Lung (tissue), 12 donors: ENCODE results near the gene BBX. TPM values are rescaled to one million over a fixed set of nuclear protein-coding genes. Genes with fewer than 3 reads are reported as not detected.
"Not testable (repeated sequence)": the region's sequence is repeated elsewhere in the genome, so short reads cannot be mapped to it uniquely, and the experiment has no call there.

Source experiments
- ATAC-seq: fragments of 200-7000 bp; cut with Tn5 transposase; one replicate; pipeline ENCODE4 v1.9.1; 2020; ENCODE audit warnings: moderate number of reproducible peaks; ENCODE audit not compliant: insufficient read depth, low FRiP score
- DNase-seq, 3 donors: peaks; one replicate each; pipeline ENCODE4 v3.0.0-alpha.2; 2013 to 2017
- H3K27ac ChIP-seq, 2 donors: one replicate each; pipeline ENCODE4 v1.5.1; 2013; ENCODE audit warnings: mild to moderate bottlenecking in 2 of 2, moderate library complexity in 2 of 2, control low read depth in 1 of 2, inconsistent platforms in 1 of 2, low read depth in 1 of 2, low read length in 1 of 2
- H3K27me3 ChIP-seq, 3 donors: one replicate each; pipeline ENCODE4 v1.5.1; 2013; ENCODE audit warnings: low read length in 2 of 3; ENCODE audit not compliant: control insufficient read depth in 3 of 3, insufficient read depth in 3 of 3
- H3K36me3 ChIP-seq, 4 donors: one replicate each; pipeline ENCODE4 v1.5.1; 2013; ENCODE audit warnings: low read length in 4 of 4, mild to moderate bottlenecking in 1 of 4, moderate library complexity in 1 of 4; ENCODE audit not compliant: control insufficient read depth in 4 of 4, insufficient read depth in 4 of 4
- H3K4me1 ChIP-seq, 5 donors: one replicate each; pipeline ENCODE4 v1.5.1; 2013; ENCODE audit warnings: low read length in 5 of 5, mild to moderate bottlenecking in 2 of 5, moderate library complexity in 1 of 5; ENCODE audit not compliant: control insufficient read depth in 5 of 5, insufficient read depth in 5 of 5
- H3K4me3 ChIP-seq: one replicate; pipeline ENCODE4 v1.5.1; 2013; ENCODE audit warnings: mild to moderate bottlenecking, control low read depth, moderate library complexity
- H3K9ac ChIP-seq, 2 donors: one replicate each; pipeline ENCODE4 v1.5.1; 2013; ENCODE audit warnings: low read length in 2 of 2, control low read depth in 1 of 2; ENCODE audit not compliant: insufficient read depth in 1 of 2
- H3K9me3 ChIP-seq, 4 donors: one replicate each; pipeline ENCODE4 v1.5.1; 2013; ENCODE audit warnings: low read length in 3 of 4, mild to moderate bottlenecking in 1 of 4, moderate library complexity in 1 of 4; ENCODE audit not compliant: control insufficient read depth in 4 of 4, insufficient read depth in 3 of 4
- WGBS, 2 donors: extraction: QIAGEN DNeasy Blood & Tissue Kit; methylation state at CpG; one replicate each; pipeline ENCODE4 v1.1.7; 2013; 5-methylcytosine and 5-hydroxymethylcytosine counted together
- polyA plus RNA-seq, 2 donors: library from polyadenylated mRNA; stranded (reverse); fragments of 200-250 nt; gene quantifications; one replicate each; pipeline ENCODE4 v1.2.1, GENCODE V29; 2013
- total RNA-seq, 2 donors: library from RNA; depleted of rRNA in 1 of 2; stranded (reverse); fragments of >200 nt in 1 of 2; gene quantifications; one replicate each; pipeline ENCODE4 v1.2.1, GENCODE V29; 2014 to 2021
- TF ChIP-seq, protein P1 (sequence below): IDR thresholded peaks from 2 replicates; pipeline ENCODE4 v1.5.1; 2012; ENCODE audit warnings: mild to moderate bottlenecking; ENCODE audit errors: control extremely low read depth, extremely low read depth
- donor health status: control.
- donor health status: control.
- donor health status: Bipolar disorder and iron deficiency.
- donor health status: healthy.
- donor health status: DM: yes; HTN: yes; CAD: no.

Gene BBX
- total and polyA plus RNA-seq, 4 donors: 6.3 to 93.3 (median 25.1) TPM

DNA sequence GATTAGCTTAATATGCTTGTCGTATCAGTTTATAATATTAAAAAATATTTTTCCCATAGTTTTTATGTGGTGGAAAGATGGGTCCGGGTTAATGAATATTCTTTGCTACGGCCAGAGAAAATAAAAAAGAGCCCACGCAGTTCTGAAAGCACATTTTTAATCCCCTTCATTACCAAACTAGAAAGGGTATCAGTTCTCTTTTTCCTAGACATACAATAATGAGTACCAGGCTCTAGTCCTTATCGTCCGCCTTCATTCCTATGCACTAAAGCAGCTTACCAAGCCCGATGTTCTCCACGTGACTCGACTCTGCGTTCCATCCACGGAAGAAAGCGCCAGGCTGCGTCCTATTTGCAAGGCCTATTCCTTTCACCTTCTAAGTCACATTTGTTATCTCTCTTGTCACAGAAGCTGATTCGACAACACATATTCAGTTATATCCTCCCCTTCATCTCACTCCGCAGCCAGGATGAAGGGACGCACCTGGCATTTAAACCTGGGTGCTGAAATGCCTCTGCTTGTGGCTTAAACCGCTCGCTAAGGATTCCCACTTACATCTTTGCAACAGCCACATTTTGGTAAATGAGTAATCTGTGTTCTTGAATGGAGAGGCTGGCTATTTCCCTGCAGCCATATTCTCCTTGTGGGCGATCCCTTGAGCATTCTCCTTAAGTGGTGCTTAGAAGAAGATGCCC is 311.1 kb downstream of the BBX start:
- DNase-seq (no peak), ATAC-seq (no peak)
- Histone ChIP-seq H3K36me3 (no peaks in the 10 kb centered on the region), H3K27me3 (no peaks in the 10 kb centered on the region), H3K4me1 (no peaks in the 10 kb centered on the region), H3K4me3 (no peak overlapping the region), H3K9me3 (no peaks in the 10 kb centered on the region), H3K9ac (no peak overlapping the region), H3K27ac (no peak overlapping the region)
- TF ChIP-seq, protein P1, sequence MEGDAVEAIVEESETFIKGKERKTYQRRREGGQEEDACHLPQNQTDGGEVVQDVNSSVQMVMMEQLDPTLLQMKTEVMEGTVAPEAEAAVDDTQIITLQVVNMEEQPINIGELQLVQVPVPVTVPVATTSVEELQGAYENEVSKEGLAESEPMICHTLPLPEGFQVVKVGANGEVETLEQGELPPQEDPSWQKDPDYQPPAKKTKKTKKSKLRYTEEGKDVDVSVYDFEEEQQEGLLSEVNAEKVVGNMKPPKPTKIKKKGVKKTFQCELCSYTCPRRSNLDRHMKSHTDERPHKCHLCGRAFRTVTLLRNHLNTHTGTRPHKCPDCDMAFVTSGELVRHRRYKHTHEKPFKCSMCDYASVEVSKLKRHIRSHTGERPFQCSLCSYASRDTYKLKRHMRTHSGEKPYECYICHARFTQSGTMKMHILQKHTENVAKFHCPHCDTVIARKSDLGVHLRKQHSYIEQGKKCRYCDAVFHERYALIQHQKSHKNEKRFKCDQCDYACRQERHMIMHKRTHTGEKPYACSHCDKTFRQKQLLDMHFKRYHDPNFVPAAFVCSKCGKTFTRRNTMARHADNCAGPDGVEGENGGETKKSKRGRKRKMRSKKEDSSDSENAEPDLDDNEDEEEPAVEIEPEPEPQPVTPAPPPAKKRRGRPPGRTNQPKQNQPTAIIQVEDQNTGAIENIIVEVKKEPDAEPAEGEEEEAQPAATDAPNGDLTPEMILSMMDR: no peak
- 95% methylated on average over 19 of the region's 19 CpGs for WGBS, 2 donors

DNA sequence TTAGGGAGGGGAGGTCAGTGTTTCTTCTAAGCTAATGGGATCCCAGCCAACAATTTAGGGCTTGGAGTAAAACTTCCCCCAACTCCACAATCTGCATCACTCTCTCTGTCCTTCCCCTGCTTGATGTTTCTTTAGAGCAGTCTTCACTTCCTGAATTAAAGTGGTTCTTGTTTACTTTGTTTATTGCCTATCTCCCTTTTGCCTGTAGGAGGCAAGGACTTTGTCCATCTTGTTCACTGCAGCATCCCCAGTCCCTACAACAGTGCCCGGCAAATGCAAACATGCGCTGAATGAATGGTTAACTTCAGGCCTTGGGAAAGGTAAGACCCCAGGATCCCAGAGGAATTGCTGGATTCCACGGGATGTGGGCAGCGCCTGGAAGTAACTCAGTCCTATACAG is 312.2 kb downstream of the BBX start:
- DNase-seq, H3K4me1 ChIP-seq, H3K27me3 ChIP-seq, H3K9ac ChIP-seq, H3K4me3 ChIP-seq, H3K36me3 ChIP-seq, ATAC-seq, H3K9me3 ChIP-seq, H3K27ac ChIP-seq: not testable (repeated sequence)
- WGBS, 2 donors: 94% methylated on average over 2 to 3 of the region's 4 CpGs

DNA sequence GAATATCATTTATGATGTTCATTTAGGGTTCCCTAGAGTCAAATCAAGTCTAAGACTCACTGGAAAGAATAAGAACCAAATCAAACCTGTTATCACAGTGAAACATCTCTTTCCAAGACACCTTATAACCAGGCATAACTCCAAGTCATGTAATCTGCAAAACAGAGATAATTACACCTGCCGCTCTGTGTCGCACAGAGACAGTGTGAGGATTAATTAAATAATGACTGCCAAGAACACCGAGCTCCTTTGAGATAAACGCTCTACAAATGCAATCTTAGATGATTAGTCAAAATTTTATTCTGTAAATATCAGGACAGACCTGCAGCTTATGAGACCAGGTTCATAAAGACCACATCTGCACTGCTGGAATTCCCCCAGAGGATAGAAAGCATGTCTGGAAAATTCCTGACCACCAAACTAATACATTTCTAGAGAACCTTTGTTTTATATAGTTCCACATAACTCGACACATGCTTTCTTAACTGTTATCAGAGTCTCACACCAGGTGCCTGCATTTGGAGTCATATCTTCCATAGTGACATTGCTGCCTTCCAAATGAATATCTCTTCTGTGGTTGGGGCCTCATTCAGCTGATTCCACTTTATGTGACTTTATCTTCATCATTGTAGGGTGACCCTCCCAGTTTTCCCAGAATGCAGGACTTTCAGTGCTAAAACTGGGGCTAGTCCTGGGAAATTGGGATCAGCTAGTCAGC is 315.3 kb downstream of the BBX start:
- 89 to 91% methylated on average over 5 of the region's 5 CpGs for WGBS, 2 donors

DNA sequence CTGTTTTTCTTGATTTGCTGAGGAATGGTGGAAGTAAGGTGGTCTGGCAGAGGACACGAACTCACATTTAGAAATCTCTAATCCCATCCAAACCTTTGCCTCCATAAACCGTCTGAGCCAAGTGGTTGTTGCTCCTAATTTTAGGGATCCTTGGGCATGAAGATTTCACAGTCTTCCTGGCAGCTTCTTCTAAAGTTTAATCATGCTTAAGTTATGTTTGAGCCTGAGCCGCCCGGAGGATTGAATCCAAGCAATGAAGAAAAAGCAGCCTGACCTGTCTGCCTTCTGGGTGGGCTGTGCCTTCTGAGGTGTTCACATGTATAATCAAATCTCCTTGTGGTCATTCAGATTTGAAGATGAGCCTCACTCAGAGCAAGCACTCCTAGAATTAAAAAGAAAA is 319.1 kb downstream of the BBX start:
- TF ChIP-seq, protein P1: no peak
- 78 to 85% methylated on average over 4 of the region's 4 CpGs for WGBS, 2 donors
- Histone ChIP-seq H3K36me3 (no peaks in the 10 kb centered on the region), H3K9me3 (no peaks in the 10 kb centered on the region), H3K4me1 (peaks cover 0 to 1% (median 0%) of the 10 kb centered on the region in 5 donors), H3K27me3 (no peaks in the 10 kb centered on the region), H3K9ac (no peak overlapping the region), H3K27ac (no peak overlapping the region), H3K4me3 (no peak overlapping the region)
- ATAC-seq (no peak), DNase-seq (no peak)

More for the DNA sequence above, 315.3 kb downstream of the BBX start:
- Histone ChIP-seq H3K9me3 (no peaks in the 10 kb centered on the region), H3K4me3 (no peak overlapping the region), H3K27me3 (no peaks in the 10 kb centered on the region), H3K4me1 (peaks cover 0 to 1% (median 0%) of the 10 kb centered on the region in 5 donors), H3K9ac (no peak overlapping the region), H3K36me3 (no peaks in the 10 kb centered on the region), H3K27ac (no peak overlapping the region)
- ATAC-seq (no peak), DNase-seq (no peak)
- TF ChIP-seq, protein P1: no peak
